Activated B cell treated with CpG ODN at 0.5 μM for 24 hours (primary cell): Measurements from ENCODE around the gene WFIKKN1. TPM values are rescaled to one million over a fixed set of nuclear protein-coding genes. Genes with fewer than 3 reads are reported as not detected.

Experiments used
- ATAC-seq: fragments of 200-7000 bp; cut with Tn5 transposase; one replicate; pipeline ENCODE4 v1.10.0; 2021; ENCODE audit warnings: low read depth, mild to moderate bottlenecking, moderate library complexity
- CTCF ChIA-PET: fragments of 350-600 bp; sonication (Branson Sonifier 250); formaldehyde crosslinking; loops from one replicate; lab custom pipeline; 2021; ENCODE audit warnings: antibody characterized with exemption; lab: Charles Lee
- POLR2A ChIA-PET: fragments of 350-600 bp; sonication (Branson Sonifier 250); formaldehyde crosslinking; loops from one replicate; lab custom pipeline; 2021; ENCODE audit warnings: antibody characterized with exemption; lab: Charles Lee
- DNase-seq: peaks from one replicate; pipeline ENCODE4 v3.0.0; 2022
- H3K27ac Mint-ChIP-seq: one replicate; pipeline ENCODE4 v1.8.0; 2020; ENCODE audit warnings: mixed read lengths
- H3K27me3 Mint-ChIP-seq: one replicate; pipeline ENCODE4 v1.8.0; 2021; ENCODE audit warnings: mixed read lengths
- H3K36me3 Mint-ChIP-seq: one replicate; pipeline ENCODE4 v1.8.0; 2021; ENCODE audit warnings: low read depth, mixed read lengths
- H3K4me1 Mint-ChIP-seq: one replicate; pipeline ENCODE4 v1.8.0; 2021; ENCODE audit warnings: mixed read lengths
- H3K4me3 Mint-ChIP-seq: one replicate; pipeline ENCODE4 v1.8.0; 2020; ENCODE audit warnings: mild to moderate bottlenecking, mixed read lengths
- H3K9me3 Mint-ChIP-seq: one replicate; pipeline ENCODE4 v1.8.0; 2020; ENCODE audit warnings: mixed read lengths
- intact Hi-C: fragments of 100-400 bp; cut with micrococcal nuclease; formaldehyde crosslinking; loops from one replicate; pipeline ENCODE4 v1.15.1; 2024
- total RNA-seq: library from RNA; stranded (reverse); gene quantifications from 2 replicates; pipeline ENCODE4 v1.2.3, GENCODE V29; 2022
- TF ChIP-seq, protein P1 (sequence below): fragments of 200-600 bp; IDR thresholded peaks from one replicate; pipeline ENCODE4 v1.8.0; 2022; ENCODE audit warnings: antibody characterized with exemption, mild to moderate bottlenecking

Gene WFIKKN1
- total RNA-seq, 1 donor from 2014 or later: 0.47 TPM

DNA sequence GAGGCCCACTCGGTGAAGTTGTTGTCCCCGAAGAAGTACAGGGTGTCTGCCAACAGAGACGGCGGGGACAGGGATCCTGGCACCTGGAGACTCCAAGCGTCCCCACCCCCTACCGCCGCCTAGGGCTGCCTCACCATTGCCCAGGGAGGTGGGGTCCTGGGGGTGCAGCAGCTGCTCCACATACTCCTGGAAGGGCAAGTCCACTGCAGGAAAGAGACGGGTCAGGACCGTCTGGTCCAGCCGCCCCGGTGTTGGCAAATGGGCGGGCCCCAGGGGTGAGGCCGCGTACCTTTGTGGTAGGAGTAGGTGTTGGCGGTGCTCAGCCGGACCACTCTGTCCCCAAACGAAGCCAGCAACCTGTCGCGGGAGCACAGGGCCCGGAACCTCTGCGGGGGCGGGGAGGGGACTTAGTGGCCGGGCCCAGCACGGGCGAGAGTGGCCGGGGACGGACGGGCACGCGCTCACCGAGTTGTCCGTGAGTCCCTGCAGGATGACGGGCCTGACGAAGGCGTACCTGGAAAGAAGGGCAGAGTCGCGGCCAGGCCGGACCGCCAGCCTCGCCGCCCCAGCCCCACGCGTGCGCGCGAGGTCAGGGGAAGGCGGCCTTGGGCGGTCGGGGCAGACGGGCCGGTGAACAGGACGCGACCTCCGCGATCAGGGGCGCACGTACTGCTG lies 52.7 kb downstream of the WFIKKN1 start:
- intact Hi-C loops: loop anchor here (1.0 to 2.0 kb wide), 4 partner anchors 34 to 156 kb away; partner anchors contain the start of genes ANTKMT, CAPN15, METTL26 and WDR90
- ATAC-seq (no peak), DNase-seq (no peak)
- Mint-ChIP-seq H3K4me1 (peaks cover 36% of the 10 kb centered on the region), H3K9me3 (no peaks in the 10 kb centered on the region), H3K36me3 (peaks cover 36% of the 10 kb centered on the region), H3K27me3 (no peaks in the 10 kb centered on the region), H3K4me3 (peak overlapping the region; percentile 87), H3K27ac (peak overlapping the region; percentile 61)
- ChIA-PET POLR2A (interaction anchor here (1.0 to 1.2 kb wide), 4 partner anchors 10 to 39 kb away, joined by 3 to 5 read pairs (median 4); partner anchors contain the start of gene RHOT2), CTCF (no interaction called here)
- TF ChIP-seq, protein P1, sequence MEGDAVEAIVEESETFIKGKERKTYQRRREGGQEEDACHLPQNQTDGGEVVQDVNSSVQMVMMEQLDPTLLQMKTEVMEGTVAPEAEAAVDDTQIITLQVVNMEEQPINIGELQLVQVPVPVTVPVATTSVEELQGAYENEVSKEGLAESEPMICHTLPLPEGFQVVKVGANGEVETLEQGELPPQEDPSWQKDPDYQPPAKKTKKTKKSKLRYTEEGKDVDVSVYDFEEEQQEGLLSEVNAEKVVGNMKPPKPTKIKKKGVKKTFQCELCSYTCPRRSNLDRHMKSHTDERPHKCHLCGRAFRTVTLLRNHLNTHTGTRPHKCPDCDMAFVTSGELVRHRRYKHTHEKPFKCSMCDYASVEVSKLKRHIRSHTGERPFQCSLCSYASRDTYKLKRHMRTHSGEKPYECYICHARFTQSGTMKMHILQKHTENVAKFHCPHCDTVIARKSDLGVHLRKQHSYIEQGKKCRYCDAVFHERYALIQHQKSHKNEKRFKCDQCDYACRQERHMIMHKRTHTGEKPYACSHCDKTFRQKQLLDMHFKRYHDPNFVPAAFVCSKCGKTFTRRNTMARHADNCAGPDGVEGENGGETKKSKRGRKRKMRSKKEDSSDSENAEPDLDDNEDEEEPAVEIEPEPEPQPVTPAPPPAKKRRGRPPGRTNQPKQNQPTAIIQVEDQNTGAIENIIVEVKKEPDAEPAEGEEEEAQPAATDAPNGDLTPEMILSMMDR: no peak

Other genes with a start within 250 kb of the WFIKKN1 start
- 38.4 and 44.5 TPM in 2 replicates for gene PGAP6, start 249.0 kb upstream of the WFIKKN1 start, total RNA-seq
- gene NME4, start 233.8 kb upstream of the WFIKKN1 start, total RNA-seq: 29.9 and 32.9 TPM in 2 replicates
- 4.4 and 6.7 TPM in 2 replicates for gene DECR2, start 229.1 kb upstream of the WFIKKN1 start, total RNA-seq
- 32.2 and 35.4 TPM in 2 replicates for gene RAB11FIP3, start 205.3 kb upstream of the WFIKKN1 start, total RNA-seq
- 77.0 and 95.1 TPM in 2 replicates for gene CAPN15, start 103.3 kb upstream of the WFIKKN1 start, total RNA-seq
- gene PRR35, start 70.6 kb upstream of the WFIKKN1 start, total RNA-seq: not detected in 2 replicates
- gene NHLRC4, start 64.0 kb upstream of the WFIKKN1 start, total RNA-seq: 0.83 and 1.0 TPM in 2 replicates
- 46.7 and 53.1 TPM in 2 replicates for gene PIGQ, start 61.0 kb upstream of the WFIKKN1 start, total RNA-seq
- gene RAB40C, start 40.9 kb upstream of the WFIKKN1 start, total RNA-seq: 10.5 and 13.1 TPM in 2 replicates
- gene METTL26, start 5.3 kb downstream of the WFIKKN1 start, total RNA-seq: 48.7 and 49.9 TPM in 2 replicates
- gene MCRIP2, start 10.8 kb downstream of the WFIKKN1 start, total RNA-seq: 29.4 and 38.9 TPM in 2 replicates
- gene WDR90, start 18.4 kb downstream of the WFIKKN1 start, total RNA-seq: 24.8 and 33.7 TPM in 2 replicates
- 141 and 170 TPM in 2 replicates for gene RHOT2, start 37.1 kb downstream of the WFIKKN1 start, total RNA-seq
- 0.24 TPM in 1 of 2 replicates, not detected in the other for gene RHBDL1, start 44.7 kb downstream of the WFIKKN1 start, total RNA-seq
- 75.4 and 81.2 TPM in 2 replicates for gene STUB1, start 49.4 kb downstream of the WFIKKN1 start, total RNA-seq
- 41.4 and 47.0 TPM in 2 replicates for gene JMJD8, start 53.3 kb downstream of the WFIKKN1 start, total RNA-seq
- 13.9 and 14.8 TPM in 2 replicates for gene WDR24, start 59.4 kb downstream of the WFIKKN1 start, total RNA-seq
- gene FBXL16, start 74.8 kb downstream of the WFIKKN1 start, total RNA-seq: 0.75 and 0.88 TPM in 2 replicates
- 5.0 and 6.7 TPM in 2 replicates for gene METRN, start 84.1 kb downstream of the WFIKKN1 start, total RNA-seq
- gene ANTKMT, start 90.2 kb downstream of the WFIKKN1 start, total RNA-seq: 58.0 and 67.4 TPM in 2 replicates
- gene CCDC78, start 95.5 kb downstream of the WFIKKN1 start, total RNA-seq: 4.8 and 7.8 TPM in 2 replicates
- 10.8 and 10.9 TPM in 2 replicates for gene HAGHL, start 96.1 kb downstream of the WFIKKN1 start, total RNA-seq
- 42.4 and 43.1 TPM in 2 replicates for gene CIAO3, start 110.0 kb downstream of the WFIKKN1 start, total RNA-seq
- not detected in 2 replicates for gene MSLN, start 129.7 kb downstream of the WFIKKN1 start, total RNA-seq
- gene RPUSD1, start 157.4 kb downstream of the WFIKKN1 start, total RNA-seq: 32.2 and 35.3 TPM in 2 replicates
- 42.4 and 45.5 TPM in 2 replicates for gene CHTF18, start 157.6 kb downstream of the WFIKKN1 start, total RNA-seq
- gene GNG13, start 169.7 kb downstream of the WFIKKN1 start, total RNA-seq: not detected in 2 replicates